Kidney (tissue), 14 donors: ENCODE measurements around the gene ANGPTL7. TPM values are rescaled to one million over a fixed set of nuclear protein-coding genes. Genes with fewer than 3 reads are reported as not detected.

Experiments used
- DNase-seq, 5 donors: peaks; one replicate each; pipeline ENCODE4 v3.0.0-alpha.2; 2013 to 2020
- FAIRE-seq: peaks from 2 replicates; lab custom pipeline; 2012; peaks lifted over from hg19 to GRCh38; lab: Jason Lieb, UNC
- H3K27ac ChIP-seq, 2 donors: one replicate each; pipeline ENCODE4 v1.7.0; 2013; ENCODE audit warnings: low read depth in 2 of 2, low read length in 2 of 2, inconsistent platforms in 1 of 2
- H3K27me3 ChIP-seq: one replicate; pipeline ENCODE4 v1.7.1; 2013; ENCODE audit warnings: low read length, inconsistent platforms; ENCODE audit not compliant: control insufficient read depth, insufficient read depth
- H3K36me3 ChIP-seq, 3 donors: one replicate each; pipeline versions ENCODE4 v1.7.0 to v1.7.1; 2013; ENCODE audit warnings: low read length in 3 of 3, control low read depth in 1 of 3, inconsistent platforms in 1 of 3; ENCODE audit not compliant: insufficient read depth in 3 of 3, control insufficient read depth in 2 of 3
- H3K4me1 ChIP-seq, 3 donors: one replicate each; pipeline versions ENCODE4 v1.7.0 to v1.7.1; 2013; ENCODE audit warnings: low read length in 3 of 3, inconsistent platforms in 1 of 3, low read depth in 1 of 3; ENCODE audit not compliant: control insufficient read depth in 2 of 3, insufficient read depth in 2 of 3
- H3K4me3 ChIP-seq, 3 donors: one replicate each; pipeline versions ENCODE4 v1.7.0 to v1.8.1; 2013; ENCODE audit warnings: low read length in 3 of 3, control low read depth in 1 of 3, inconsistent platforms in 1 of 3
- H3K9ac ChIP-seq, 3 donors: one replicate each; pipeline versions ENCODE4 v1.7.0 to v1.7.1; 2013; ENCODE audit warnings: low read length in 3 of 3, control low read depth in 1 of 3, inconsistent platforms in 1 of 3
- H3K9me3 ChIP-seq, 3 donors: one replicate each; pipeline versions ENCODE4 v1.7.0 to v1.7.1; 2013; ENCODE audit warnings: low read length in 3 of 3, control low read depth in 1 of 3, inconsistent platforms in 1 of 3; ENCODE audit not compliant: control insufficient read depth in 2 of 3, insufficient read depth in 1 of 3
- intact Hi-C: fragments of 100-400 bp; cut with DNase I; formaldehyde crosslinking; loops from one replicate; pipeline ENCODE4 v1.11.1; 2022
- polyA plus RNA-seq: library from polyadenylated mRNA; stranded (reverse); fragments of 350-450 nt; fragmentation: Illumina TruSeq; extraction: RNeasy Lipid Tissue Mini Kit (QIAGEN cat#74804); gene quantifications from one replicate; pipeline ENCODE4 v1.2.3, GENCODE V29; 2014; ENCODE audit warnings: low read depth, low replicate concordance; ENCODE audit not compliant: insufficient read depth
- total RNA-seq: library from RNA; stranded (reverse); fragmentation: NEBNext Ultra II Directional; extraction: Animal tissue kit (Norgen Biotek cat#: 25700); gene quantifications from one replicate; pipeline ENCODE4 v1.2.1, GENCODE V29; 2021
- TF ChIP-seq, protein P1 (sequence below): IDR thresholded peaks from 3 replicates; pipeline ENCODE4 v1.5.1; 2012; ENCODE audit warnings: mild to moderate bottlenecking, moderate library complexity, borderline replicate concordance; ENCODE audit not compliant: insufficient read depth; ENCODE audit errors: extremely low read depth
- donor health status: control.
- donor health status: control.
- donor health status: control.
- donor health status: control.
- donor health status: control.
- donor health status: DM: yes; HTN: yes; CAD: no.
- donor health status: Normal renal cell carcinoma (clear cell type).

ANGPTL7 gene
- total and polyA plus RNA-seq, 2 donors from 2014 or later: 0.19 to 0.24 TPM

DNA sequence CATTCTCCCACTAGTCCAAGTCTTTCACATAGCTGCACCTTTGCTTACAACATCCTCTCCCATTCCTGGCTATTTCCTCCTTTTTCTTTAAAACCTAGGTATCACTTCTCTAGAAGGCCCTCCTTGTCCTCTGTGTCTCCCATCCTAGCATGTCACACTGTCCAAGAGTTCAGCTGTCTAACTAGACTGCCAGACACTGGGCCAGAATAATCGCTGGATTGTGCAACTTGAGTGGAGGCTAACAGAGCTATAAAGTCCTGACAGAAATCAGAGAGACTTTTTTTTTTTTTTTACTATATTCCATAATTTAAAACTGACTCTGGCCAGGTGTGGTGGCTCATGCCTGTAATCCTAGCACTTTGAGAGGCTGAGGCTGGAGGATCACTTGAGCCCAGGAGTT is 4.2 kb upstream of the ANGPTL7 start:
- Histone ChIP-seq H3K36me3 (peaks cover 0 to 16% (median 6%) of the 10 kb centered on the region in 3 donors), H3K27ac (no peak overlapping the region), H3K27me3 (no peaks in the 10 kb centered on the region), H3K9me3 (no peaks in the 10 kb centered on the region), H3K4me3 (no peak overlapping the region), H3K9ac (no peak overlapping the region), H3K4me1 (no peaks in the 10 kb centered on the region)
- FAIRE-seq (no peak), DNase-seq (no peak)
- intact Hi-C loops: no loop called here
- TF ChIP-seq, protein P1, sequence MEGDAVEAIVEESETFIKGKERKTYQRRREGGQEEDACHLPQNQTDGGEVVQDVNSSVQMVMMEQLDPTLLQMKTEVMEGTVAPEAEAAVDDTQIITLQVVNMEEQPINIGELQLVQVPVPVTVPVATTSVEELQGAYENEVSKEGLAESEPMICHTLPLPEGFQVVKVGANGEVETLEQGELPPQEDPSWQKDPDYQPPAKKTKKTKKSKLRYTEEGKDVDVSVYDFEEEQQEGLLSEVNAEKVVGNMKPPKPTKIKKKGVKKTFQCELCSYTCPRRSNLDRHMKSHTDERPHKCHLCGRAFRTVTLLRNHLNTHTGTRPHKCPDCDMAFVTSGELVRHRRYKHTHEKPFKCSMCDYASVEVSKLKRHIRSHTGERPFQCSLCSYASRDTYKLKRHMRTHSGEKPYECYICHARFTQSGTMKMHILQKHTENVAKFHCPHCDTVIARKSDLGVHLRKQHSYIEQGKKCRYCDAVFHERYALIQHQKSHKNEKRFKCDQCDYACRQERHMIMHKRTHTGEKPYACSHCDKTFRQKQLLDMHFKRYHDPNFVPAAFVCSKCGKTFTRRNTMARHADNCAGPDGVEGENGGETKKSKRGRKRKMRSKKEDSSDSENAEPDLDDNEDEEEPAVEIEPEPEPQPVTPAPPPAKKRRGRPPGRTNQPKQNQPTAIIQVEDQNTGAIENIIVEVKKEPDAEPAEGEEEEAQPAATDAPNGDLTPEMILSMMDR: no peak

DNA sequence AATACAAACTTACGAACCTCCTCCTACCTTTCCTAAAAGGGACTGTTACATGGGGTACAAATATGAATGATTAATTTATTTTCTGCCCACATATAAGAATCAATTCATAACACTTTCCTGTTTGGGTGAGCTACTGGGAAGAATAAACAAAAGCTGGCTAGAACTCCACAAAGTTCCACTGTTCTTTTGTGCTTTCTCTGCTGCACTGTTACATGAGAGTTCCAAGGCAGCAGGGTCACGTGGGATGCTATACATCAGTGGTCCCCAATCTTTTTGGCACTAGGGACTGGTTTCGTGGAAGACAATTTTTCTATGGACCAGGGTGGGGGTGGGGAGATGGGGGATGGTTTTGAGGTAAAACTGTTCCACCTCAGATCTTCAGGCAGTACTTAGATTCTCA is 2.2 kb upstream of the ANGPTL7 start:
- H3K27me3 ChIP-seq: no peaks in the 10 kb centered on the region
- FAIRE-seq: no peak
- no peak overlapping the region for H3K27ac ChIP-seq
- TF ChIP-seq, protein P1: no peak
- H3K9me3 ChIP-seq: no peaks in the 10 kb centered on the region
- peaks cover 3 to 25% (median 13%) of the 10 kb centered on the region in 3 donors for H3K36me3 ChIP-seq
- intact Hi-C loops: no loop called here
- no peaks in the 10 kb centered on the region for H3K4me1 ChIP-seq
- H3K4me3 ChIP-seq: no peak overlapping the region
- H3K9ac ChIP-seq: no peak overlapping the region
- DNase-seq: no peak

DNA sequence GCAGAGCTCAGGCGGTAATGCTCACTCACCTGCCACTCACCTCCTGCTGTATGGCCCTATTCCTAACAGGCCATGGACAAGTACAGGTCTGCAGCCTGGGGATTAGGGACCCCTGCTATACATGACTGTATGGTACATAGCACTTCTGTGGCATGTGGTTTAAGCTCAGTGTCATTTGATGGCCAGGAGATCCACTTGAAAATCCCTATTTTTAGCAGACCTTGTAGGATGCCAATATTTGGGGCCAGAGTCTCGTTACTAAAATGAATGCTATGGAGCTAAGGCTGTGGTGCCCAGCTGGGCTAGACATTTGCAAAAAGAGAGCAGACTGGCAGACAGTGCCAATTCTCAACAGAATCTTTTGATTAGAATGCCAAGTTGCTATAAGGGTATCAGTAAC is 1.7 kb upstream of the ANGPTL7 start:
- H3K27me3 ChIP-seq: no peaks in the 10 kb centered on the region
- H3K27ac ChIP-seq: no peak overlapping the region
- intact Hi-C loops: no loop called here
- FAIRE-seq: no peak
- H3K4me1 ChIP-seq: no peaks in the 10 kb centered on the region
- DNase-seq: no peak
- H3K4me3 ChIP-seq: no peak overlapping the region
- H3K9me3 ChIP-seq: no peaks in the 10 kb centered on the region
- TF ChIP-seq, protein P1: no peak
- no peak overlapping the region for H3K9ac ChIP-seq
- H3K36me3 ChIP-seq: peaks cover 3 to 23% (median 13%) of the 10 kb centered on the region in 3 donors

DNA sequence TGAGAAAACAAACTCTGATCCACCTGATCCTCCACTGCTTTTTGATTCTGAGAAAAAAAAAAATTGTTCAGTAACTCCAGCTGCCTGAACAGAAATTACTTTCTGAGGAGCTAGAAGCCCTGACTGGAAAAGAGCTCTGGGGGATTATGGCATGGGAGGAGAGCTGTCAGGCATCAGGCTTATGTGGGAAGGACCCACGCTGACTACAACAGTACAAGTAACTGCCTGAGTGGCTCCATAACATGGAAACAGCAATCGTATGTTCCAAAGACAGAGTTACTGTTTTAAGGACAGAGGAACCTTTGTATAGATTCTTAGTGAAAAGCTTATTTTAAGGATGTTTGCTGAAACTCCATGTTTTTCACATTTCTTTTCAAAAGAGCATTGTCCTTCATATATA is 1.2 kb upstream of the ANGPTL7 start:
- TF ChIP-seq, protein P1: no peak
- H3K4me1 ChIP-seq: no peaks in the 10 kb centered on the region
- no peaks in the 10 kb centered on the region for H3K27me3 ChIP-seq
- H3K9me3 ChIP-seq: no peaks in the 10 kb centered on the region
- no peak for FAIRE-seq
- no peak overlapping the region for H3K27ac ChIP-seq
- H3K36me3 ChIP-seq: peaks cover 3 to 19% (median 13%) of the 10 kb centered on the region in 3 donors
- intact Hi-C loops: no loop called here
- no peak for DNase-seq
- H3K4me3 ChIP-seq: no peak overlapping the region
- no peak overlapping the region for H3K9ac ChIP-seq
